PC-9 (cell line): ENCODE data around the gene CD14. TPM values are rescaled to one million over a fixed set of nuclear protein-coding genes. Genes with fewer than 3 reads are reported as not detected.

Experiments used
- BruUV-seq: library from RNA; stranded (reverse); fragments of 400-500 nt; replicated peaks from 2 replicates; lab custom pipeline; 2021; lab: Mats Ljungman, UMichigan
- CTCF ChIA-PET: fragments of 300-600 bp; sonication (Branson Sonifier 250); formaldehyde crosslinking; loops from one replicate; lab custom pipeline; 2022; ENCODE audit warnings: antibody characterized with exemption; lab: Charles Lee
- POLR2A ChIA-PET: fragments of 300-600 bp; sonication (Branson Sonifier 250); formaldehyde crosslinking; loops from one replicate; lab custom pipeline; 2022; ENCODE audit warnings: antibody characterized with exemption; ENCODE audit not compliant: unreplicated experiment; lab: Charles Lee
- DNase-seq, 2 experiments: peaks; one replicate each; pipeline versions ENCODE4 v3.0.0 to v3.0.0-alpha.2; 2015 to 2022; ENCODE audit warnings: mixed read lengths in 1 of 2
- H2AFZ ChIP-seq: fragments of 200-600 bp; sonication (generic); 2 replicates; pipeline ENCODE4 v1.8.1; 2017; ENCODE audit warnings: antibody characterized with exemption
- H3F3A ChIP-seq: fragments of 200-600 bp; sonication (generic); 2 replicates; pipeline ENCODE4 v1.8.1; 2017; ENCODE audit warnings: antibody characterized with exemption, mild to moderate bottlenecking, low read depth; ENCODE audit not compliant: insufficient read depth
- H3K27ac ChIP-seq: fragments of 200-600 bp; sonication (generic); 2 replicates; pipeline ENCODE4 v1.6.1; 2016; ENCODE audit warnings: mixed run types
- H3K27me3 ChIP-seq: fragments of 200-600 bp; sonication (generic); 2 replicates; pipeline ENCODE4 v1.6.1; 2016; ENCODE audit warnings: low read depth, mixed run types; ENCODE audit not compliant: insufficient read depth
- H3K36me3 ChIP-seq: fragments of 200-600 bp; sonication (generic); 2 replicates; pipeline ENCODE4 v1.6.1; 2016; ENCODE audit warnings: low read depth, mixed run types
- H3K4me1 ChIP-seq: fragments of 200-600 bp; sonication (generic); replicated peaks from 2 replicates; pipeline ENCODE4 v1.6.1; 2016; ENCODE audit warnings: mixed run types; ENCODE audit not compliant: insufficient read depth
- H3K4me2 ChIP-seq: fragments of 200-600 bp; sonication (generic); 2 replicates; pipeline ENCODE4 v1.6.1; 2017; ENCODE audit warnings: mixed run types
- H3K4me3 ChIP-seq: fragments of 200-600 bp; sonication (generic); 2 replicates; pipeline ENCODE4 v1.6.1; 2016; ENCODE audit warnings: mixed run types
- H3K79me2 ChIP-seq: fragments of 200-600 bp; sonication (generic); 2 replicates; pipeline ENCODE4 v1.6.1; 2017; ENCODE audit warnings: low read depth, mixed run types
- H3K9me2 ChIP-seq: fragments of 200-600 bp; sonication (generic); 2 replicates; pipeline ENCODE4 v1.8.1; 2017; ENCODE audit warnings: mild to moderate bottlenecking; ENCODE audit not compliant: insufficient read depth
- H3K9me3 ChIP-seq: fragments of 200-600 bp; sonication (generic); 2 replicates; pipeline ENCODE4 v1.8.1; 2016; ENCODE audit warnings: low read depth; ENCODE audit not compliant: insufficient read depth
- H4K20me1 ChIP-seq: fragments of 200-600 bp; sonication (generic); 2 replicates; pipeline ENCODE4 v1.8.1; 2017; ENCODE audit not compliant: insufficient read depth
- EZH2 ChIP-seq: fragments of 200-600 bp; sonication (generic); IDR thresholded peaks from 2 replicates; pipeline ENCODE4 v1.8.0; 2017; ENCODE audit warnings: antibody characterized with exemption, low read depth
- intact Hi-C: fragments of 100-400 bp; cut with micrococcal nuclease; formaldehyde crosslinking; loops from one replicate; pipeline ENCODE4 v1.10.0; 2022; ENCODE audit not compliant: unreplicated experiment
- total RNA-seq: library from RNA; stranded (reverse); gene quantifications from 2 replicates; pipeline ENCODE4 v1.2.3, GENCODE V29; 2021
- TF ChIP-seq, protein P1 (sequence below): fragments of 200-600 bp; sonication (generic); conservative IDR thresholded peaks from 2 replicates; pipeline ENCODE4 v1.6.1; 2017; ENCODE audit warnings: mixed run types, antibody characterized with exemption, mild to moderate bottlenecking, moderate library complexity

The CD14 gene
- total RNA-seq, 1 experiment from 2014 or later: 0.81 TPM

DNA sequence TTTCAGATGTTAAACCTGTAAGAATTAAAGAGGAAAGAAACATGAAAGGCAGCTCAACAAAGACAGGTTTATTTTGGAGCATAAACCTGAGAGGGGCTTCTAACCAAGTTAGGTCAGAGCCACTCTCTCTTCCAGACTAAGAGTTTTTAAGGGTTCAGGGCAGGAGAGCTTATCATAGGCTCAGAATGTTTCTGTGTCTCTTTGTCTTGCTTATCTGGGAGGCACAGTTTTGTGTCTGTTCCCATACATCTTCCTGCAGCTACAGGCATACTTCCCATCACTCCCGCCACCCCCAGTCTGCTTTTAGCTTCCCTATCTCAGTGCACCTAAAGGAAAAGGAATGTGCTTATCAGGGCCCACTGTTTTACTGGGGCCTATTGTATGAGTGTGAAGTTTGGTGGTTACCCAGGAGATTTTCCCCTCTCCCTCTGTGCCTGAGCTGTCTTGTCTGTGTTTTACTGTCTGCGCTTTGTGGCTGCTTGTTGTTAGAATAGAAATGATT lies 21.9 kb downstream of the CD14 start:
- CTCF ChIA-PET: no interaction called here
- intact Hi-C loops: no loop called here

DNA sequence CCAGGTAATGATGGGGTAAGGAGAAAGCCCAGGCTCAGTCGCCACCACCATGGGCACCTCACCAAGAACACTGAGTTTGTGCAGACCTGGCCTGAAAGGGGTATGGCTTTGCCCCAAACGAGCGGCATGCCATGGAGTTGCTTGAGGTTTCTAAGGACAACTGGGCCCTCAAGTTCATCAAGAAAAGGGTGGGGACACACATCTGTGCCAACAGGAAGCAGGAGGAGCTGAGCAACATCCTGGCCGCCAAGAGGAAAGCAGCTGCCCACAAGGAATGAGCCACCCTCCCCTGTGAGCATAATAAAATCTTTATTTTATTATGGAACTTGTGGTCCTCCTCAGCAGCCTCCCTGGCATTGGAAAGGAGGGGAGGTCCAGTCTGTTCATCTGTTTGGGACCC lies 23.8 kb downstream of the CD14 start:
- TF ChIP-seq, protein P1, sequence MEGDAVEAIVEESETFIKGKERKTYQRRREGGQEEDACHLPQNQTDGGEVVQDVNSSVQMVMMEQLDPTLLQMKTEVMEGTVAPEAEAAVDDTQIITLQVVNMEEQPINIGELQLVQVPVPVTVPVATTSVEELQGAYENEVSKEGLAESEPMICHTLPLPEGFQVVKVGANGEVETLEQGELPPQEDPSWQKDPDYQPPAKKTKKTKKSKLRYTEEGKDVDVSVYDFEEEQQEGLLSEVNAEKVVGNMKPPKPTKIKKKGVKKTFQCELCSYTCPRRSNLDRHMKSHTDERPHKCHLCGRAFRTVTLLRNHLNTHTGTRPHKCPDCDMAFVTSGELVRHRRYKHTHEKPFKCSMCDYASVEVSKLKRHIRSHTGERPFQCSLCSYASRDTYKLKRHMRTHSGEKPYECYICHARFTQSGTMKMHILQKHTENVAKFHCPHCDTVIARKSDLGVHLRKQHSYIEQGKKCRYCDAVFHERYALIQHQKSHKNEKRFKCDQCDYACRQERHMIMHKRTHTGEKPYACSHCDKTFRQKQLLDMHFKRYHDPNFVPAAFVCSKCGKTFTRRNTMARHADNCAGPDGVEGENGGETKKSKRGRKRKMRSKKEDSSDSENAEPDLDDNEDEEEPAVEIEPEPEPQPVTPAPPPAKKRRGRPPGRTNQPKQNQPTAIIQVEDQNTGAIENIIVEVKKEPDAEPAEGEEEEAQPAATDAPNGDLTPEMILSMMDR: no peak
- no peak for TF ChIP-seq EZH2
- Histone ChIP-seq H3K27me3 (no peaks in the 10 kb centered on the region), H3K4me1 (peaks cover 5% of the 10 kb centered on the region), H2AFZ (no peak overlapping the region), H3K9me3 (no peaks in the 10 kb centered on the region), H3K9me2 (no peaks in the 10 kb centered on the region), H3K27ac (no peak overlapping the region), H3K36me3 (no peaks in the 10 kb centered on the region), H3K4me3 (no peak overlapping the region), H3K4me2 (no peak overlapping the region), H3F3A (0 out of 2 replicates have a peak, but pooled peaks cover 4% of the 10 kb centered on the region), H3K79me2 (no peaks in the 10 kb centered on the region), H4K20me1 (no peaks in the 10 kb centered on the region)
- ChIA-PET POLR2A (no interaction called here), CTCF (no interaction called here)
- no TSS peak for BruUV-seq
- intact Hi-C loops: no loop called here
- no peak for DNase-seq

More for the DNA sequence above, 21.9 kb downstream of the CD14 start:
- POLR2A ChIA-PET: interaction anchor here (0.6 to 0.7 kb wide), 2 partner anchors 37 to 57 kb away, joined by 3 read pairs; partner anchors contain the start of gene IK
- no peak overlapping the region for H3K4me2 ChIP-seq
- DNase-seq: no peak
- no peaks in the 10 kb centered on the region for H3K36me3 ChIP-seq
- H2AFZ ChIP-seq: no peak overlapping the region
- BruUV-seq: no TSS peak
- H3K4me3 ChIP-seq: no peak overlapping the region
- TF ChIP-seq, protein P1: no peak
- TF ChIP-seq EZH2: no peak
- no peaks in the 10 kb centered on the region for H3K9me2 ChIP-seq
- H3K79me2 ChIP-seq: no peaks in the 10 kb centered on the region
- H3K4me1 ChIP-seq: peaks cover 5% of the 10 kb centered on the region
- H3K9me3 ChIP-seq: no peaks in the 10 kb centered on the region
- no peak overlapping the region for H3K27ac ChIP-seq
- no peaks in the 10 kb centered on the region for H4K20me1 ChIP-seq
- no peaks in the 10 kb centered on the region for H3K27me3 ChIP-seq
- H3F3A ChIP-seq: 0 out of 2 replicates have a peak, but pooled peaks cover 4% of the 10 kb centered on the region

DNA sequence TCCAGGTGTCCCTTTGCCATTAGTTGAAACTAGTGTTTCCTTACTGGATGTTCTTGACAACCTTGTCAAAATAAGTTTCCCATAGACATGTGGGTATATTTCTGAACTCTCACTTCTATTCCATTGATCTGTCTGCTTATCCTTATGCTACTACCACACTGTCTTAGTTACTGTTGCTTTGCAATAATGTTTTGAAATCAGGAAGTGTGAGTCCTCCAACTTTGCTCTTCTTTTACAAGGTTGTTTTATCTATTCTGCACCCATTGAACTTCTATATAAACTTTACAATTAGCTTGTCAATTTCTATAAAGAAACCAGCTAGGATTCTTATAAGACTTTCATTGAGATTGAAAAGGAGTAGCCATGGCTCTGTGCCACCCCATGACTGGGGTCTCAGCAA lies 24.3 kb downstream of the CD14 start:
- Histone ChIP-seq H3K36me3 (no peaks in the 10 kb centered on the region), H3K4me1 (peaks cover 5% of the 10 kb centered on the region), H3K4me3 (no peak overlapping the region), H2AFZ (no peak overlapping the region), H4K20me1 (no peaks in the 10 kb centered on the region), H3K79me2 (no peaks in the 10 kb centered on the region), H3K27me3 (no peaks in the 10 kb centered on the region), H3K9me3 (no peaks in the 10 kb centered on the region), H3K4me2 (no peak overlapping the region), H3K9me2 (no peaks in the 10 kb centered on the region), H3F3A (0 out of 2 replicates have a peak, but pooled peaks cover 4% of the 10 kb centered on the region), H3K27ac (no peak overlapping the region)
- ChIA-PET POLR2A (no interaction called here), CTCF (no interaction called here)
- no peak for DNase-seq
- BruUV-seq: no TSS peak
- TF ChIP-seq EZH2: no peak
- TF ChIP-seq, protein P1: no peak
- intact Hi-C loops: no loop called here
